GM12891 (cell line): ENCODE data around the gene GSTO2.

Experiments
- POLR2A ChIP-seq: IDR thresholded peaks from 2 replicates; pipeline ENCODE4 v1.6.1; 2011; ENCODE audit warnings: low read depth, low read length, control low read depth
- POLR2AphosphoS5 ChIP-seq: IDR thresholded peaks from 2 replicates; pipeline ENCODE4 v1.6.1; 2011; ENCODE audit warnings: low read depth, low read length, control low read depth
- POU2F2 ChIP-seq: IDR thresholded peaks from 2 replicates; pipeline ENCODE4 v1.6.1; 2011; ENCODE audit warnings: low read depth, mild to moderate bottlenecking, control low read depth, low read length, moderate library complexity
- SPI1 ChIP-seq: IDR thresholded peaks from 2 replicates; pipeline ENCODE4 v1.6.1; 2011; ENCODE audit warnings: low read depth, low read length, control low read depth
- TAF1 ChIP-seq: IDR thresholded peaks from 2 replicates; pipeline ENCODE4 v1.6.1; 2011; ENCODE audit warnings: low read depth, low read length, control low read depth

GRCh38 chr10:104297697-104298660 lies 29.0 kb downstream of the GSTO2 start:
- TF ChIP-seq SPI1 = no peak
- no peak for TF ChIP-seq POLR2A
- no peak for TF ChIP-seq POLR2AphosphoS5
- TF ChIP-seq TAF1 = no peak
- no peak for TF ChIP-seq POU2F2
